Measurements from ENCODE around the gene RPS6KA1. TPM values are rescaled to one million over a fixed set of nuclear protein-coding genes. Genes with fewer than 3 reads are reported as not detected.

Gene RPS6KA1
- total RNA-seq, 4 donors from 2014 or later = 5.3 to 85.5 (median 13.9) TPM

DNA sequence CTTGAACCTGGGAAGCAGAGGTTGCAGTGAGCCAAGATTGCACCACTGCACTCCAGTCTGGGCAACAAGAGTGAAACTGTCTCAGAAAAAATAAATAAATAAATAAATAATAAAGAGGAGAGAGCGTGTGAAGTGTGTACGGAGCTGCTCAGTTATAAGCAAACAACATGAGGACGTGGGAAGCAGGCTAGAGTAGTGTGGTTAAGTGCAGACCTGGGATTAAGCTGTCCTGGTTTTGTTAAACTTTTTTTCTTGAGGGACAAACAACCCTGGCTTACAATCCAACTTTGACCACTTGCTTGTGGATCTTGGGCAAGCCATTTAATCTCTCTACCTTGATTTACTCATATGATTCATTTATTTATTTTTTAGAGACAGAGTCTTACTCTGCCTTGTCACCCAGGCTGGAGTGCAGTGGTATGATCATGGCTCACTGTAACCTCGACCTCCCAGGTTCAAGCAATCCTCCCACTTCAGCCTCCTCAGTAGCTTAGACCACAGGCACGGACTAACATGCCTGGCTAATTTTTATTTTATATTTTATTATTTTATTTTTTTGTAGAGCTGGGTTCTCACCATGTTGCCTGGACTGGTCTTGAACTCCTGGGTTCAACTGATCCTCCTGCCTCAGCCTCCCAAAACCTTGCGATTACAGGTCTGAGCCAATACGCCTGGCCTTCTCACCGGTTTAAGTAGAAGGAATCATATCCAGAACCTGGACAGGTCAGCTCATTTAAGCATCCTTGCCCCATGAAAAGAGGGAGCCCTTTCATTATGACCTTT is 52.7 kb downstream of the RPS6KA1 start:
- TF ChIP-seq, protein P1, sequence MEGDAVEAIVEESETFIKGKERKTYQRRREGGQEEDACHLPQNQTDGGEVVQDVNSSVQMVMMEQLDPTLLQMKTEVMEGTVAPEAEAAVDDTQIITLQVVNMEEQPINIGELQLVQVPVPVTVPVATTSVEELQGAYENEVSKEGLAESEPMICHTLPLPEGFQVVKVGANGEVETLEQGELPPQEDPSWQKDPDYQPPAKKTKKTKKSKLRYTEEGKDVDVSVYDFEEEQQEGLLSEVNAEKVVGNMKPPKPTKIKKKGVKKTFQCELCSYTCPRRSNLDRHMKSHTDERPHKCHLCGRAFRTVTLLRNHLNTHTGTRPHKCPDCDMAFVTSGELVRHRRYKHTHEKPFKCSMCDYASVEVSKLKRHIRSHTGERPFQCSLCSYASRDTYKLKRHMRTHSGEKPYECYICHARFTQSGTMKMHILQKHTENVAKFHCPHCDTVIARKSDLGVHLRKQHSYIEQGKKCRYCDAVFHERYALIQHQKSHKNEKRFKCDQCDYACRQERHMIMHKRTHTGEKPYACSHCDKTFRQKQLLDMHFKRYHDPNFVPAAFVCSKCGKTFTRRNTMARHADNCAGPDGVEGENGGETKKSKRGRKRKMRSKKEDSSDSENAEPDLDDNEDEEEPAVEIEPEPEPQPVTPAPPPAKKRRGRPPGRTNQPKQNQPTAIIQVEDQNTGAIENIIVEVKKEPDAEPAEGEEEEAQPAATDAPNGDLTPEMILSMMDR (IDR thresholded peaks at IDR 0.05; ENCODE audit: low read depth) = no peak

DNA sequence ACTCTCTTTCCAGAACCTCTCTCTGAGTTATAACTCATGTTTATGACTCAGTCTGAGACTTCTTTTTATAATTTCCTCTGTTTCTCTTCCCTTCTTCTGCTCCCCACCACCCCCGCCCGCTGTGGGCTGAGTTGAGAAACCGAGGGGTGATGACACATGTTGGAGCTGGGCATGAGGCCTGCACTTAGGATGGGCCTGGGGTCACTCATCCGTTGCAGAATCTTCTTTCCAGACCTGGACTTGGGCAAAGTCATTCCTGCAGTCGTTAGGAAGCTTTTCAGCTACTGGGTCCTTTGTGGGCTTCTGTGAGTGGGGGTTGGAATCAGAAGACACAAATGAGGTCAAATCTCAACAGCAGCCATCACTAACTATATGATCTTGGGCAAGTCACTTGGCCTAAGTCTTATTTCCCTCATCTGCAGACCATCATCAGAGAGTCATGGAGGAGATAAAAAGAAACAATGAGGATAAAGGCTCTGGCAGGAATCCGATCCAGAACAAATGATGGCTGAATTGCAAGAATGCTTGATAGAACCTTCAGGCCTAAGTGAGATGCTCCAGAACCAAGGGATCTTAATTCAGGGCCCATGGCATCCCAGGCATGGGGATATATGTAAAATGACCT is 53.4 kb downstream of the RPS6KA1 start:
- TF ChIP-seq, protein P1 (IDR thresholded peaks at IDR 0.05; ENCODE audit: low read depth) = no peak

DNA sequence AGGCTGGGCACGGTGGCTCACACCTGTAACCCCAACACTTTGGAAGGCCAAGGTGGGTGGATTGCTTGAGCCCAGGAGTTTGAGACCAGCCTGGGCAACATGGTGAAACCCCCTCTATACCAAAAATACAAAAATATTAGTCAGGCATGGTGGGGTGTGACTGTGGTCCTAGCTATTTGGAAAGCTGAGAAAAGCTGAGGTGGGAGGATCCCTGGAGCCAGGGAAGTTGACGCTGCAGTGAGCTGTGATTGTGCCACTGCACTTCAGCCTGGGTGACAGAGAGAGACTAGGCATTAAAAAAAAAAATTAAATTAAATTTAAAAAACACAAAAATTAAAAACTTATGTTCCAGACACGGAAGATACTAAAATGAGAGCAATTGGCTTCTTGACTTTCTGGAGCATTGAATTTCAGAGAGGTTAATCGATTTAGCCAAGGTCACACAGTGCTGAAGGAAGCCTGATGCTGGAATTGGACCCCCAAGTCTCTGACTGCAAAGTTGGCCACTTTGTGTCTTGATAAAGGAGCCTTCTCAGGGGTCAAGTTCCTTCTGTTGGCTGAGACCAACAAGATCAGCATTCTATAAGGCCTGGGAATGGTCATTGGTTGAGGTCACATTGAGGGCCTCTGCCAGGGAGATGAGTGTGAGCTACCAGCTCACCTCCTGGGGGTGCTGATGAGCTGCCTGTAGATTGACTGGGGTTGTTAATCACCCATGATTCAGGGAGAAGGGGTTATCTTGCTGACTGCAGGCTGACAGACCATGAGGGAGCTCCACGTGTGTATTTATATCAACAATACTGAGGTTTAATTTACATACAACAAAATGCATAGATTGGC is 54.3 kb downstream of the RPS6KA1 start:
- TF ChIP-seq, protein P1 (IDR thresholded peaks at IDR 0.05; ENCODE audit: low read depth) = no peak

DNA sequence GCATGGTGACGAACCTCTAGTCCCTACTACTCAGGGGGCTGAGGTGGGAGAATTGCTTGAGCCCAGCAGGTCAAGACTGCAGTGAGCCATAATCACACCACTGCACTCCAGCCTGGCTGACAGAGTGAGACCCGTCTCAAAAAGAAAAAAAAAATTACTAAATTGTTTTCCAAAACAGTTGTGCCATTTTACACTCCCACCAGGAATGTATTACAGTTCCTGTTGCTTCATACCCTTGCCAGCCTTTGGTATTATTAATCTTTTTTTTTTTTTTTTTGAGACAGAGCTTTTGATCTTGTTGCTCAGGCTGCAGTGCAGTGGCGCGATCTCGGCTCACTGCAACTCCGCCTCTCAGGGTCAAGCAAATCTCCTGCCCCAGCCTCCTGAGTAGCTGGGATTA is 55.9 kb downstream of the RPS6KA1 start:
- TF ChIP-seq, protein P1 (IDR thresholded peaks at IDR 0.05; ENCODE audit: low read depth) = no peak

DNA sequence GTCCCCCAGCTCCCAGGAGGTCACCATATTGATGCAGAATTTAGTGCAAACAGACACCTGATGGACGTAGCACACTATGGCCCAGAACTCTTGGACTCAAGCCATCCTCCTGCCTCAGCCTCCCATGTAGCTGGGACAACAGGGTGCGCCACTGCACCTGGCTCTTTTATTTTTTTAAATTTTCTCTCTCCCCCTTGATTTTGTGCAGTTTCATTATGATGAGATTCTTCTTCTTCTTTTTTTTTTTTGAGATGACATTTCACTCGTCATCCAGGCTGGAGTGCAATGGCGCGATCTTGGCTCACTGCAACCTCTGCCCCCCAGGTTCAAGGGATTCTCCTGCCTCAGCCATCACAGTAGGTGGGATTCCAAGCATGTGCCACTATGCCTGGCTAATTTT is 63.8 kb downstream of the RPS6KA1 start:
- TF ChIP-seq, protein P1 (IDR thresholded peaks at IDR 0.05; ENCODE audit: low read depth) = no peak

DNA sequence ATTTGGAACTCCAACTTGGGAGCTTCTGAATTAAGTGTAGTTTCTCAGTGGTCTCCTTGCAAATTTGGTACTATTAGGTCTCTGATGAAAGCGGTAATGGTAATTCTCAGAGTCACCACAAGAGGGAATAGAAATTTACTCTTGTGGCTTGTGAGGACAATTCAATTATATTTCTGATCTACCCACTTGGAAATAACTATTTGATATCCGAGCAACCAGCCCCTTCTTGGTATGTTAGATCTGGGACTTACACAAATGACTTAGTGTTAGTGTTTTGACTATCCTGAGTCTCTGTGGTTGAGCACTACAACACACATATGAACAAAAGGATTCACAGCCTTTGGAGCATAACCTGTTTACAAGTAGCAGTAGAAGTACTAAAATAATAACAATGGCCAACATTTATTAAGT is 68.1 kb downstream of the RPS6KA1 start:
- TF ChIP-seq, protein P1 (IDR thresholded peaks at IDR 0.05; ENCODE audit: low read depth) = no peak

DNA sequence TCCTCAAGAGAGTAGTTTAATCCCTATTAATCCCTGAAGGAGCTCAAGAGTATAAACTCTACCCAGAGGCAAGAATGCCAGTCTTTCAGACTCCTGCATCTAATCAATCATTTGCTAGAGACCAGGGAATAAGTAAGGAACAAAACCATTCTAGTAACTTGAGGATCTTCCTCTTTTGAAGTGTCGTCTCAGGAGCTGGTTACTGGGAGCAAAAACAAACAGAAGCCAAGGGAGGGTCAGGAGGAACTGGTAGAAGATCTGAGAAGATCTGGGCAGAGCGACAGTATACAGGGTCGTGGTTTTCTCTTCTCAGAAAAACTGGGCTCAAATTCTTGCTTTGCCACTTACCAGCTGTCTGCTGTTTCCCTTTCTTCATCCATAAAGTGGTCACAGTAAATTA is 69.3 kb downstream of the RPS6KA1 start:
- TF ChIP-seq, protein P1 (IDR thresholded peaks at IDR 0.05; ENCODE audit: low read depth) = no peak
